Measurements from ENCODE around the gene ALG1. TPM values are rescaled to one million over a fixed set of nuclear protein-coding genes. Genes with fewer than 3 reads are reported as not detected.
"Not testable (repeated sequence)": the region's sequence is repeated elsewhere in the genome, so short reads cannot be mapped to it uniquely, and the experiment has no call there.

Gene ALG1
- total and polyA plus RNA-seq, 2 of the 13 experiments (the other 11 are each of a cell fraction or from before 2014, with no cell fraction given): 43.3 to 75.6 TPM

DNA sequence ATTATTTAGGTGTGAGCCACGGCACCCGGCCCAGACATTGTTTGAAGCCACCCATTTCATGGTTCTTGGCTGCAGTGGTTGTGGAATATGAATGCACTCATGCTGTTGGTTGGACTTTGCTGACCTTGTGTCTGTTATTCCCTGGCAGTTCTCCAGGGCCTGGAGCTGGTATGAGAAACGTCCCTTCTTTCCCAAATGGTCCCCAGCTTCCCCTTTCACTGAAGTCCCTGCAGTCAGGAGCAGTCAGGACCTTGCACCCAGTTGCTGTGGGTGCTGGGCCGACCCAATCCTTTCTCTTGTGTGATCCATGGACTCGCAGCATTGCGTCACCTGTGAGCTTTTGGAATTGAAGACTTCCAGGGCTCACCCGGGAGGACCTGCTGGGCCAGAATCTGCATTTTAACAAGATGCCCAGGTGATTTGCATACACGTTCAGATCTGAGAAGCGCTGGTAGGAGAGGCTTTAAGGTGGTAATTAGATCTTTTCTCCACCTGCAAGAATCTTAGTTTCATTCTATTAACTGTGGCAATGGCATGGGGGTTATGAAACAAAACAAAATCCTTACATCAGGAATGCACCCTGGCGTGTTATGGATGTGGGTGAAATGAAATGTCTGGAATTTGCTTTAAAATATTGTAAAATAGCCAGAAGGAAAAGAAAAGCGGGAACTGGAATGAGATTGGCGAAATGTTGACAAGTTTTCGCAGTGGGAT is 63.3 kb downstream of the ALG1 start (continued):
- TF ChIP-seq ZBED4 (CRISPR knock-in tag; IDR thresholded peaks at IDR 0.05; ENCODE audit: borderline replicate concordance): peak; percentile 100
- TF ChIP-seq ATF3 (CRISPR knock-in tag; IDR thresholded peaks at IDR 0.05): peak; percentile 96
- TF ChIP-seq SKIL (CRISPR knock-in tag; IDR thresholded peaks at IDR 0.05; ENCODE audit: borderline replicate concordance): peak; percentile 47; the same call in 1 of the 2 replicates
- TF ChIP-seq RCOR2 (CRISPR knock-in tag; IDR thresholded peaks at IDR 0.05): peak; percentile 64
- TF ChIP-seq, protein P1, sequence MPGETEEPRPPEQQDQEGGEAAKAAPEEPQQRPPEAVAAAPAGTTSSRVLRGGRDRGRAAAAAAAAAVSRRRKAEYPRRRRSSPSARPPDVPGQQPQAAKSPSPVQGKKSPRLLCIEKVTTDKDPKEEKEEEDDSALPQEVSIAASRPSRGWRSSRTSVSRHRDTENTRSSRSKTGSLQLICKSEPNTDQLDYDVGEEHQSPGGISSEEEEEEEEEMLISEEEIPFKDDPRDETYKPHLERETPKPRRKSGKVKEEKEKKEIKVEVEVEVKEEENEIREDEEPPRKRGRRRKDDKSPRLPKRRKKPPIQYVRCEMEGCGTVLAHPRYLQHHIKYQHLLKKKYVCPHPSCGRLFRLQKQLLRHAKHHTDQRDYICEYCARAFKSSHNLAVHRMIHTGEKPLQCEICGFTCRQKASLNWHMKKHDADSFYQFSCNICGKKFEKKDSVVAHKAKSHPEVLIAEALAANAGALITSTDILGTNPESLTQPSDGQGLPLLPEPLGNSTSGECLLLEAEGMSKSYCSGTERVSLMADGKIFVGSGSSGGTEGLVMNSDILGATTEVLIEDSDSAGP (CRISPR knock-in tag; IDR thresholded peaks at IDR 0.05; ENCODE audit: borderline replicate concordance): peak; percentile 82
- 0 out of 2 replicates have a peak, but pooled peaks have one; percentile 52 for TF ChIP-seq TSC22D2 (CRISPR knock-in tag; IDR thresholded peaks at IDR 0.05; ENCODE audit: borderline replicate concordance)
- peak; percentile 76 for TF ChIP-seq THAP11 (CRISPR knock-in tag; IDR thresholded peaks at IDR 0.05)
- peak; percentile 79; the same call in 1 of the 2 replicates for TF ChIP-seq ZNF552 (CRISPR knock-in tag; IDR thresholded peaks at IDR 0.05; ENCODE audit: borderline replicate concordance)
- 0 out of 2 replicates have a peak, but pooled peaks have one; percentile 68 for TF ChIP-seq KAT7 (CRISPR knock-in tag; IDR thresholded peaks at IDR 0.05; ENCODE audit: borderline replicate concordance)
- TF ChIP-seq FOXP1 (IDR thresholded peaks at IDR 0.05): not testable (repeated sequence)
- TF ChIP-seq FOXP1 (CRISPR knock-in tag; IDR thresholded peaks at IDR 0.05): 0 out of 2 replicates have a peak, but pooled peaks have one; percentile 6
- TF ChIP-seq ZNF746 (CRISPR knock-in tag; IDR thresholded peaks at IDR 0.05): peak; percentile 53; the same call in 1 of the 2 replicates
- 0 out of 2 replicates have a peak, but pooled peaks have one; percentile 61 for TF ChIP-seq ZNF543 (CRISPR knock-in tag; IDR thresholded peaks at IDR 0.05)
- peak; percentile 60; the same call in 1 of the 2 replicates for TF ChIP-seq ARID4A (CRISPR knock-in tag; IDR thresholded peaks at IDR 0.05; ENCODE audit: borderline replicate concordance)
- TF ChIP-seq ZNF891 (CRISPR knock-in tag; IDR thresholded peaks at IDR 0.05): peak; percentile 89
- 0 out of 2 replicates have a peak, but pooled peaks have one; percentile 66 for TF ChIP-seq ZSCAN31 (CRISPR knock-in tag; IDR thresholded peaks at IDR 0.05; ENCODE audit: low read depth)
